Right lung (tissue), 5 donors: ENCODE data around the gene THSD4. TPM values are rescaled to one million over a fixed set of nuclear protein-coding genes. Genes with fewer than 3 reads are reported as not detected.
"Not testable (repeated sequence)": the region's sequence is repeated elsewhere in the genome, so short reads cannot be mapped to it uniquely, and the experiment has no call there.

ENCODE experiments used
- DNase-seq, 2 donors: peaks; one replicate each; pipeline ENCODE4 v3.0.0-alpha.2; 2013
- polyA plus RNA-seq, 5 donors: library from polyadenylated mRNA; unstranded; fragments of 120-200 nt; gene quantifications; one replicate each; pipeline versions ENCODE4 v1.2.1 to v1.2.3, GENCODE V29; 2013; ENCODE audit warnings: inconsistent platforms in 1 of 5, low replicate concordance in 1 of 5; ENCODE audit not compliant: insufficient read length in 5 of 5, insufficient read depth in 1 of 5

The THSD4 gene
- polyA plus RNA-seq, 5 donors = 14.0 to 27.2 (median 17.1) TPM

DNA sequence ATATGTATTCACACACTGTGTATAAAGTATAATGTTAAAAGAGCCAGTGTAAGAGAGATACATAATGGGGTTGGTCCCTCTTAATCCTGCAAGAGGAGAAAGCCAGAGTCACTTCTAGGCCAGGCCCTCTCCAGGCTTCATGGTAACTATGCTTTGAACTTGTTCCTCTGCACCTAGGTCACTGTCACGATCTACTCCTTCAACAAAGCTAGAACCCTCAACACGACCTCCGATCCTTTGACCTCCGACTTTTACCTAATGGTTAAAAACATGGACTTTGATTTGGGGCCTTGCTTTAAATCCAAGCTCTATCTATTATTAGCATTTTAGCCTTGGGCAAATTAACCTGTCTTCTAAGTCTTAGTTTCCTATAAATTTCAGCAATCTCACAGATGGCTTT is 541.2 kb downstream of the THSD4 start:
- DNase-seq = no peak

- no peak for DNase-seq
Observed at GRCh38 chr15:71657141-71657540, 541.9 kb downstream of the THSD4 start.

DNA sequence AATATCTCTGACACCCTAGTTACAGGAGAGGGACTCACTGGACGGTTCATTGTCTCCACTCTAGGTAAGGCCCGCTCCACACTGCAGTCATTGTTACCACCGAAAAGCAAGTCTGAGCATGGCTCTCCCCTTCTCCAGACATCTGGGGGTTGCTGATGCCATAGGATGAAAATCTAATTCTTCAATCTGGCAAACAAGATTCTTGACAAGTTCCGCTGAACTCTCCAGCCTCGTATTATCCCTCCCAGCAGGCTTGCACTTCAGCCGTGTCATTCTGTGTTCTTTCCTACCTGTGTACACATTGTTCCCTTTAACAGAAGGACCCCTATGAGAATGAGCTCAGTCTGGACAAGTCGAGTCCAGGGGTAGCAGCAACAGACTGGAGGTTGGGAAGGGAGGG is 542.8 kb downstream of the THSD4 start:
- no peak for DNase-seq

GRCh38 chr15:71658827-71659729 is 543.8 kb downstream of the THSD4 start:
- no peak for DNase-seq

DNA sequence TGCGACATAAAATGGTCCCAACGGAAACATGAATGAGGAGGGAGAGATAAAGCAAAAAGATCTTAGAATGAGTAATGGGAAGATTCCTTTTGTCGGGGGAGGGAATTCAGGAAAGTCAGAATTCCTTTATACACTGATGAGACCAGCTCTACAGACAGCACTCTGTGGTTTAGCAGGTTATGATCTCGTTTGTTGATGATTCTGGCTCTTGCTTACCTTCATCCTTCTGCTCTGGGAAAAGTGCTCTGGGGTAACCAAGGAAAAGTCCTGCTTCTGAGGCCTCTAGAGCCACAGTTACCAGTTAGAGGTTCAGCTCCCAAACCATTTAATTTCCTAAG is 544.4 kb downstream of the THSD4 start:
- DNase-seq = no peak

GRCh38 chr15:71660501-71660900 is 545.2 kb downstream of the THSD4 start:
- DNase-seq = no peak

- no peak for DNase-seq
Observed at GRCh38 chr15:71662306-71662705, 547.0 kb downstream of the THSD4 start.

DNA sequence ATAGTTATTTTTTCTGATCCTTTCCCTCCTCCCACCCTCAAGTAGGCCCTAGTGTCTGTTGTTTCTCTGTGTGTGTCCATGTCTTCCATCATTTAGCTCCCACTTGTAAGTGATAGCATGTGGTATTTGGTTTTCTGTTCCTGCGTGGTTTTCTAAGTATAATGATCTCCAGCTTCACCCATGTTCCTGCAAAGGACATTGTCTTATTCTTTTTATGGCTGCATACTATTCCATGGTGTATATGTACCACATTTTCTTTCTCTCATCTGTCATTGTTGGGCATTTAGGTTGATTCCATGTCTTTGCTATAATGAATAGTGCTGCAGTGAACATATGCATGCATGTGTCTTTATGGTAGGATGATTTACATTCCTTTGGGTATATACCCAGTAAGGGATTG is 549.4 kb downstream of the THSD4 start:
- DNase-seq = no peak

DNA sequence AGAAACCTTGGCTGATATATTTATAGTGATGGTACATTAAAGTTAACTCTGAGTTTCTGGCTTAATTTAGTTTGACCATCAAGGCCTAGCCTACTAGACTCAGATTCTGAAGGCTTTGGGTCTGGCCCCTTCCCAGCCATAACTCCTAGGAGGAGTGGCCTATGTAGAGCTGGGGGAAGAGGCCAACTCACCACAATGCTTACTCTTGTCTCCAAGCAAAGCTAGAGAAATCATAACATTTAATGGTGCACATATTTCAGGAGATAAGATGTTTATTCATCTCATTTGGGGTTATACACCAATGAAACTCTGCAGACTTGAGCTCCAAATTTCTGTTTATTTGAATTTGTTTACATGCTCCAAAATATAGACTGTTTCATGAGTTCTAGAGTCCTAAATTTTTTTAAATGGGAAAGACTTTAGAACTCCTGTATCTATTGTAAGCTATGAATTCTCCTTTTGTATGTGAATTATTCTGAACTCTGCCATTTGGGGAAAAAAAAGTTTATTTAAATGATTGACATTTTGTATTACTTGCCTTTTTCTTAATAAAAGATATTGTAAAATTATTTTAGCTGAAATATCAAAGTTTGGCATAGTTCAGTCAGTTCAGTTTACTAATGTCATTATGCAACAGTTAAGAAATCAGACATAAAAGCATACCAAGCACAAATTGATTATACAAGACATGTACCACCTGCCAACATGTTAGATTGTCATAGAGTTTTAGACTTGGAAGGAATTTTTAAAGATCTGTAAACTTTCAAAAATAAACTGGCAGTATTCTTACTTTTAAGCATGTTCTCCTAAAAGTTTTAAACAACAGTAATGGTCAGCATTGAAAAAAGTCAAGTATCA is 551.7 kb downstream of the THSD4 start:
- peak; percentile 60 to 68 for DNase-seq

DNA sequence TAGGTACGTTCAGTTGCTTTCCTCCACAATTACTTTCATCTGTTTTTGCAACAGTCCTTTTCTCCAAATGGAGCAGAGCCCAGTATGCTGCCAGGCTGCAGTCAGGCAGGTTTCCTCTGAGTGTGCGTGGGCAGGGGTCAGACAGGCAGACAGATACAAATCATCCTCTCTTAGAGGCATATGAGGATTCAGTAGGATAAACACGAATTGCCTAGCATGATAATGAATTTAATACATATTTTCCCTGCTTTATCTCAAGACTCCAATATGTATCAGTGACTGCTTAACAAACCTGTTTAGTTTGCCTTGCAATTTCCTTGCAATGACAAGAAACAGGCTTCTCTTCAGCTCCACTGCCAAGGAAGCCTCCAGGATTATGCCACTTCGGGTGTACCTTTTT is 554.4 kb downstream of the THSD4 start:
- DNase-seq = no peak

GRCh38 chr15:71670222-71670621 is 555.0 kb downstream of the THSD4 start:
- not testable (repeated sequence) for DNase-seq

DNA sequence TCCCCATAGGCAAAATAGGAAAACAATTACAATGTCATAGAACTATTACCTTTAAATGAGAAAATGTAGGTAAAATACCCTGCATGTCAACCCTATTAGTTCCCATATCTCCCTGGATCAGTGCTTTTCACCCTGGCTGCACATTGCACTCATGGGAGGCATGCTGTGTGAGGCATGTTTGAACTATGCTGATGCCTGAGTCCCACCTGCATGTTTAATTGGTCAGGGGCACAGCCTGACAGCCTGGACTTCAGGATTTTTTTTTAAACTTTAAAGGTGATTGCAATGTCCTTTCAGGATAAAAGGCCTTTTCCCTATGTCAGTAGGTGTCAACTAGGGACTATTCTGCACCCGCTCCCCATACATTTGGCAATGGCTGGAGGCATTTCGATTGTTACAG is 559.1 kb downstream of the THSD4 start:
- DNase-seq = no peak

GRCh38 chr15:71677352-71677751 is 562.1 kb downstream of the THSD4 start:
- no peak for DNase-seq

DNA sequence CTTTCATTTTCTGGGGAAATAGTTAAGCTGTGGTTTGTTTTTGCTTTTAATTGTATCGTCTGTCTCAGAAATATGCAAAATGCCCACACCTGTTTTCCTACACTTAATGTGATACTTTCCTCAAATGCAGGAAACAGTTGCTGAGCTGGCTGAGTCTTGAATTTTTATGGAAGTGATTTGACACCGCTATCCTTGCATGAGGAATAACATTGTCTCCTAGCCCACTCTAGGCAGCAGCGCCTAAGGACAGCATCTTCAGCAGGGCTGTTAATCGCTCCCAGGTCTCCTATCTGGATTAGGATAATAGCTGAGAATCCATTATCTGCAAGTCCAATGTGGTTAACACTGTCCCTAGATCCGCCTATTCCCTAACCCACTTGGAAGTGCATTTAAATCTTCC is 562.5 kb downstream of the THSD4 start:
- no peak for DNase-seq

- DNase-seq = no peak
Observed at GRCh38 chr15:71678191-71678590, 562.9 kb downstream of the THSD4 start.

- DNase-seq = no peak
Observed at GRCh38 chr15:71678605-71679004, 563.3 kb downstream of the THSD4 start.

- no peak for DNase-seq
Observed at GRCh38 chr15:71679223-71679792, 564.0 kb downstream of the THSD4 start.

DNA sequence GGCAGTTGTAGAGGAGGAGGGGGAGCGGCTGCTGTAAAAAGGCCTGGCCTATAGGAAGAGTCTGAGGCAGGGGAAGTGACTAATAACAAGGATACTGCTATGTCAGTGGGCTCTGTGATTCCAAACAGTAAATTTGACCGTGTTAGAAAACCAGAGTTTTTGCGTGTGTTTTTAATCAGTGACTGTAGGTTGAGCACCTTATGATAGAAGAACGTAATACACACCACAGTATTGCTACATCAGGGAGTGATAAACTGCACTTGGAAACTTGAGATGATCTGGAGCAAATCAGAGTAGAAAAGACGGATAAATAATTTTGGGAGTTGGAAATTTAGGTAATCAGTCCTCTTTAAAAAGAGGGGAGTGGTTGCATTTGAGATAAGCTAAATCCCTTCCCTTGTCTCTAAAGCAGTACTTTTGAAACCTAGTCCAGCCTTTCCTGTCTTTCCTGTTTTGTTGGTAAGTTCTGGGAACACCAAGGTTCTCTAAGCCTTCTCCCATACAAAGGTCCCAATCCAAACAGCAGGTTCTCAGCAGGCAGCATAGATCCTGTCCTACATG is 564.6 kb downstream of the THSD4 start:
- DNase-seq = peak in 1 of 2 donors; percentile 25

DNA sequence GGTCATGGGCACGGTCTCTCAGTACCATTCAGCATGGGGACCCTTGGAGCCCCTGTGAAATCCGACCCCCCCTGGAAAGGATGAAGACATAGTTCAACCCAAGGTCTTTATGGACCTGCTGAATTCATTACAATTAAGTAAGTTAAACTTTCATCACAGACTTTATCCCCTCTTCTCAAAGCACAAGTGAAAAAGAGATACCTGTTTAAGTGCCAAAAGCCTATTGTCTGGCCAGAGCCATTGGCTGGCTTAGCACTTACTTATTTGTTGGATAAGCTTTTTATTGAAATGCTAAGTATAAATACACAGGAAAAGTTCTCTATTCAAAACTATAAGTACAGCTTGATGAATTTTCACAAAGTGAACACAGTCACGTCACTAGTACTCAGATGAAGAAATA is 566.7 kb downstream of the THSD4 start:
- no peak for DNase-seq

DNA sequence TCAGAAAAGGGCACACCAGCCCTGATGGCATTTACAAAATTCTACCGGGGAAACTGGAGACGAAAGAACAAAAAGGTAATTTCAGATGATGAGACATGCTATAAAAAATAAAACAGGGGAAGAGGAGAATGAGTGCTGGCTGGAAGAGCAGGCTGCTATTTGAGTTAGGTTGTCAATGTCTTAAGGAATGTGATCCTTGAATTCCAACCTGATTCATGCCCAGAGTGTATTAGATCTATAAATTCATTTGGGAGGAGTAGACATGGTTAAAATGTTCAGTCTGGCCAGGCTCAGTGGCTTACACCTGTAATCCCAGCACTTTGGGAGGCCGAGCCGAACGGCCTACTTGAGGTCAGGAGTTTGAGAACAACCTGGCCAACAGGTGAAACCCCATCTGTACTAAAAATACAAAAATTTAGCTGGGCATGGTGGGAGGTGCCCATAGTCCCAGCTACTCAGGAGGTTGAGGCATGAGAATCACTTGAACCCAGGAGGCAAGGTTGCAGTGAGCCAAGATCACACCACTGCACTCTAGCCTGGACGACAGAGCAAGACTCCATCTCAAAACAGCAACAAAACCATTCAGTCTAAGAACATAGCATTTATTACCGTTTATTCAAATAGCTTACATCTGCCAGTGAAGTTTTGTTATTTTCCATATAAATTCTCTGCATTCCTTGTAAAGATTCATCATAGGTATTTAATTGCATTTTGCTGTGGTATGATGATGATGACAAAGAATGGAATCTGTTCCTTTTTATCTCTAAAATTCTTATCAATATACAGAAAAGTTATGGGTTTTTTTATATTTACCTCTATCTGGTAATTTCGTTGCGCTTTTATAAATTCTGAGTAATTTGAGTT is 568.4 kb downstream of the THSD4 start:
- DNase-seq = no peak

- DNase-seq = no peak
Observed at GRCh38 chr15:71685420-71685993, 570.2 kb downstream of the THSD4 start.
